LNCaP clone FGC (cell line): Measurements from ENCODE around the gene PAK5.

Experiments
- DNase-seq: peaks from one replicate; pipeline ENCODE4 v3.0.0-alpha.2; 2011; ENCODE audit warnings: low read depth
- H3K4me3 ChIP-seq: 2 replicates; pipeline ENCODE4 v1.5.1; 2011; ENCODE audit warnings: mild to moderate bottlenecking, low read depth, low read length, control low read depth
- TF ChIP-seq, protein P1 (sequence below): IDR thresholded peaks from 2 replicates; pipeline ENCODE4 v1.5.1; 2012; ENCODE audit warnings: mild to moderate bottlenecking; ENCODE audit not compliant: control insufficient read depth, insufficient read depth; ENCODE audit errors: extremely low read depth

The PAK5 gene

GRCh38 chr20:9543214-9543613 is 295.7 kb downstream of the PAK5 start:
- no peak overlapping the region for H3K4me3 ChIP-seq
- DNase-seq: no peak
- TF ChIP-seq, protein P1, sequence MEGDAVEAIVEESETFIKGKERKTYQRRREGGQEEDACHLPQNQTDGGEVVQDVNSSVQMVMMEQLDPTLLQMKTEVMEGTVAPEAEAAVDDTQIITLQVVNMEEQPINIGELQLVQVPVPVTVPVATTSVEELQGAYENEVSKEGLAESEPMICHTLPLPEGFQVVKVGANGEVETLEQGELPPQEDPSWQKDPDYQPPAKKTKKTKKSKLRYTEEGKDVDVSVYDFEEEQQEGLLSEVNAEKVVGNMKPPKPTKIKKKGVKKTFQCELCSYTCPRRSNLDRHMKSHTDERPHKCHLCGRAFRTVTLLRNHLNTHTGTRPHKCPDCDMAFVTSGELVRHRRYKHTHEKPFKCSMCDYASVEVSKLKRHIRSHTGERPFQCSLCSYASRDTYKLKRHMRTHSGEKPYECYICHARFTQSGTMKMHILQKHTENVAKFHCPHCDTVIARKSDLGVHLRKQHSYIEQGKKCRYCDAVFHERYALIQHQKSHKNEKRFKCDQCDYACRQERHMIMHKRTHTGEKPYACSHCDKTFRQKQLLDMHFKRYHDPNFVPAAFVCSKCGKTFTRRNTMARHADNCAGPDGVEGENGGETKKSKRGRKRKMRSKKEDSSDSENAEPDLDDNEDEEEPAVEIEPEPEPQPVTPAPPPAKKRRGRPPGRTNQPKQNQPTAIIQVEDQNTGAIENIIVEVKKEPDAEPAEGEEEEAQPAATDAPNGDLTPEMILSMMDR: no peak

- TF ChIP-seq, protein P1: no peak
- no peak for DNase-seq
- no peak overlapping the region for H3K4me3 ChIP-seq
Observed at GRCh38 chr20:9535449-9535848, 303.4 kb downstream of the PAK5 start.

DNA sequence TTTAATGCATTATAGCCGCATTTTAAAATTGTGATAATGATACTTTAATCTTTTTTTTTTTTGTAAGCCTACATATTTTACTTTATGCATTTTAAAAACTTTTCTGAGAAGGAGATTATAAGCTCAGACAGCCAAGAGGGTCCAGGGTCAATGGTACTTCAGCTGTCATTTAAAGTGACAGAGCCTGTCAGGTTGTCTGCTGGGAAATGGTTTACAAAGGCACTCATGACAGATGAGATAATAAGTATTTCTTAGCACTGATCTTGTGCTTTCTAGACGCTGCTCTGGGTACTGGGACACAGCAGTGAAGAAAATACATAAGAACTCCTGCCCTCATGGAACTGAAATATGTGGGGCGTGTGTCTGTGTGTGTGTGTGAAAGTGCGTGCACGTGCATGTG is 304.9 kb downstream of the PAK5 start:
- TF ChIP-seq, protein P1: no peak
- no peak for DNase-seq

GRCh38 chr20:9532069-9532838 is 306.6 kb downstream of the PAK5 start:
- TF ChIP-seq, protein P1: no peak
- H3K4me3 ChIP-seq: no peak overlapping the region
- no peak for DNase-seq

More for the DNA sequence above, 304.9 kb downstream of the PAK5 start:
- no peak overlapping the region for H3K4me3 ChIP-seq

DNA sequence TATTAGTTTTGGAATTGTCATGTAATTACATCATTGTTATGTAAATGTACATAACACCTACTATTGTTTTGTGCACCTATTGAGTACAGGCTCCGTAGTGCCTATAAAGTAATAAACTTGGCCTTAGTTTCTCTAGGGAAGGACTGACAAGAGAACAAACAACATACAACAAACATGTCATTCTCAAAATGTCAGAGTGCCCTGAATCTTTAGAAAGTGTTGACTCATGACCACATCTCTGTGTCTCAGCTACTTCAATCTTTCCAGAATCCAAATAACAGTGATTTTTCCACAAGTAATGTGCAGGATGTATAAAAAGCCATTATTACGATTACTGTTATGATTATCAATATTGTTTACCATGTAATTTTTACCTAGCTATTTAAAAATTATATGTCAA is 307.3 kb downstream of the PAK5 start:
- H3K4me3 ChIP-seq: no peak overlapping the region
- TF ChIP-seq, protein P1: no peak
- DNase-seq: no peak

DNA sequence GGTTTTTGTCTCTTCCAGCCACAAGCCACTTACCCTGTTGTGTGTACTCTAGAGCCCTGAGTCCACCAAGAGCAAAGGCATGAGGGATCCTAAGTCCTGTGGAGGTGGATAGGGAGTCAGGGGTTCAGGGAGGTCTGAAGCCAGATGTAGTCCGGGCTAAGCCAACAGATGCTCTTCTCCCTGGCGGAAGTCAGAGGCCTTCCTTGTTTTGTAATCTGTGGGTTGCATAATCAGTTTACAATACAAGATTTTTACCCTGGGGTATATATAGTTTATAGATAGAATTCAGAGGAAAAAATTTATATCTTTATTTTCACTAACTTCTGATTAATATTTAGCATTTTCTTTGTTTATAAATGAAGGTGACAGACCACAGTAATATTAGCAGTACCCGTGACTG is 315.2 kb downstream of the PAK5 start:
- DNase-seq: no peak
- H3K4me3 ChIP-seq: no peak overlapping the region
- TF ChIP-seq, protein P1: no peak

- no peak overlapping the region for H3K4me3 ChIP-seq
- no peak for DNase-seq
Observed at GRCh38 chr20:9520086-9520485, 318.8 kb downstream of the PAK5 start.

More at GRCh38 chr20:9520086-9520485, 318.8 kb downstream of the PAK5 start:
- TF ChIP-seq, protein P1: no peak
